ENCODE data around the gene SPTBN4.

The SPTBN4 gene

DNA sequence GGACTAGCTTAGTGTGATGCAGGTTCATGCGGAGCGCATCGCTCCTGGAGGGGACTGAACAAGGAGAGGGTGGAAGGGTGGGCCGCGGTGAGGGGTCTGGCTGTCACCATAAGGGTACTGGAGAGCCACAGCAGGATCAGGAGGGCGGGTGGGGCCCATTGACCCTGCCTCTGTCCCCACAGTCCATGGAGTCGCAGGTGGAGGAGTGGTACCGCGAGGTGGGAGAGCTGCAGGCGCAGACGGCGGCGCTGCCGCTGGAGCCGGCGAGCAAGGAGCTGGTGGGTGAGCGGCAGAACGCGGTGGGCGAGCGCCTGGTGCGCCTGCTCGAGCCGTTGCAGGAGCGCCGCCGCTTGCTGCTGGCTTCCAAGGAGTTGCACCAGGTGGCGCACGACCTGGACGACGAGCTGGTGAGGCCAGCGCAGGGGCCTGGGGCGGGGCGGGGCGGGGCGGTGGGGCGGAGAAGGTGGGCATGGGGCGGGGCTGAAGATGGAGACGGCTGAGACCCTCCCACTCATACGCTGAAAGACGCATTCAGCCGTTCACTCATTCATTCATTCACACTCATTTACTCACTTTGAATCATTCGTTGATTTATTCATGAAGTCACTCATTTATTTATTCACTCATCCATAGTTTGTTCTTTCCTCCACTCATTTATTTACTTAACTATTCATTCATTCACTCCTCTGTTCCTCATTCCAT is 82.4 kb downstream of the SPTBN4 start:
- TF ChIP-seq, protein P1, sequence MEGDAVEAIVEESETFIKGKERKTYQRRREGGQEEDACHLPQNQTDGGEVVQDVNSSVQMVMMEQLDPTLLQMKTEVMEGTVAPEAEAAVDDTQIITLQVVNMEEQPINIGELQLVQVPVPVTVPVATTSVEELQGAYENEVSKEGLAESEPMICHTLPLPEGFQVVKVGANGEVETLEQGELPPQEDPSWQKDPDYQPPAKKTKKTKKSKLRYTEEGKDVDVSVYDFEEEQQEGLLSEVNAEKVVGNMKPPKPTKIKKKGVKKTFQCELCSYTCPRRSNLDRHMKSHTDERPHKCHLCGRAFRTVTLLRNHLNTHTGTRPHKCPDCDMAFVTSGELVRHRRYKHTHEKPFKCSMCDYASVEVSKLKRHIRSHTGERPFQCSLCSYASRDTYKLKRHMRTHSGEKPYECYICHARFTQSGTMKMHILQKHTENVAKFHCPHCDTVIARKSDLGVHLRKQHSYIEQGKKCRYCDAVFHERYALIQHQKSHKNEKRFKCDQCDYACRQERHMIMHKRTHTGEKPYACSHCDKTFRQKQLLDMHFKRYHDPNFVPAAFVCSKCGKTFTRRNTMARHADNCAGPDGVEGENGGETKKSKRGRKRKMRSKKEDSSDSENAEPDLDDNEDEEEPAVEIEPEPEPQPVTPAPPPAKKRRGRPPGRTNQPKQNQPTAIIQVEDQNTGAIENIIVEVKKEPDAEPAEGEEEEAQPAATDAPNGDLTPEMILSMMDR (IDR thresholded peaks at IDR 0.05; ENCODE audit: low read depth, low read length, missing control alignments) = peak; percentile 43
- peak; percentile 8 for DNase-seq (ENCODE audit: low read depth)
- no peak overlapping the region for H3K4me3 ChIP-seq (ENCODE audit: low read depth, low read length)
- in situ Hi-C loops (cut with HindIII; ENCODE audit: low sequenced_read_pairs) = no loop called here

DNA sequence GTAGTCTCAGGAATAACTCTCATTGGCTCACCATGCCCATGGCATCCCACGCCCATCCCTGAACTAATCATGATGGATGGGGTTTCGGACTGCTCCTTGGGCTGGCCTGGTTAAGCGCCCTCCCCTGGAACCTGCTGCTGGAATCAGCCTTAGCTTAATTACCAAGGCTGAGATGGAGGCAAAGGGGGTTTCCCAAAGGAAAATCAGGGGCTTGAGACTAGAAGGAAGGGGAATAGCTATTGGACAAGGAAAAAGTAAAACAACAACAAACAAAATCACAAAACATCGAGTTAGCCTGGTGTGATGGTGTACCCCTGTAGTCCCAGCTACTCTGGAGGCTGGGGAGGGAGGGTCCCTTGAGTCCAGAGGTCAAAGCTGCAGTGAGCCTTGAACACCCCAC is 84.2 kb downstream of the SPTBN4 start:
- DNase-seq (ENCODE audit: low read depth) = no peak
- TF ChIP-seq, protein P1 (IDR thresholded peaks at IDR 0.05; ENCODE audit: low read depth, low read length, missing control alignments) = no peak
- no peak overlapping the region for H3K4me3 ChIP-seq (ENCODE audit: low read depth, low read length)
- in situ Hi-C loops (cut with HindIII; ENCODE audit: low sequenced_read_pairs) = loop anchor here (5.0 to 10.0 kb wide), 3 partner anchors 64 to 106 kb away; partner anchors contain the start of gene SERTAD3

DNA sequence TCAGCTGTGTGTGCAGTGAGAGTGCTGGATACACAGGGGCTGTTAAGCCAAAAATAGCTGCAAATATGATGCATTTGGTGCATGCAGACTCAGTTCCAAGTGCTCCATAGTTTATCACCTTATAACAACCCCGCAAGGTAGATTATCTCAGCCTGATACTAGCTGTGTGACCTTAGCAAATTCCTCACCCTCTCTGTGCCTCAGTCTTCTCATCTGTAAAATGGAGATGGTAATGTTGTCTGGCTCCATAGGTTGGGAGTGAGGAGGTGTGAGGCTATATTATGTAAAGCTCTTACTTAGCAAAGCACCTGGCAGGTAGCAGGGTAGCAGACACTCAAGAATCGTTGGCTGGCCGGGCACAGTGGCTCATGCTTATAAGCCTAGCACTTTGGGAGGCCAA is 86.0 kb downstream of the SPTBN4 start:
- TF ChIP-seq, protein P1 (IDR thresholded peaks at IDR 0.05; ENCODE audit: low read depth, low read length, missing control alignments) = no peak
- no peak overlapping the region for H3K4me3 ChIP-seq (ENCODE audit: low read depth, low read length)
- no peak for DNase-seq (ENCODE audit: low read depth)
- in situ Hi-C loops (cut with HindIII; ENCODE audit: low sequenced_read_pairs) = loop anchor here (5.0 to 10.0 kb wide), 3 partner anchors 62 to 108 kb away; partner anchors contain the start of gene SERTAD3

DNA sequence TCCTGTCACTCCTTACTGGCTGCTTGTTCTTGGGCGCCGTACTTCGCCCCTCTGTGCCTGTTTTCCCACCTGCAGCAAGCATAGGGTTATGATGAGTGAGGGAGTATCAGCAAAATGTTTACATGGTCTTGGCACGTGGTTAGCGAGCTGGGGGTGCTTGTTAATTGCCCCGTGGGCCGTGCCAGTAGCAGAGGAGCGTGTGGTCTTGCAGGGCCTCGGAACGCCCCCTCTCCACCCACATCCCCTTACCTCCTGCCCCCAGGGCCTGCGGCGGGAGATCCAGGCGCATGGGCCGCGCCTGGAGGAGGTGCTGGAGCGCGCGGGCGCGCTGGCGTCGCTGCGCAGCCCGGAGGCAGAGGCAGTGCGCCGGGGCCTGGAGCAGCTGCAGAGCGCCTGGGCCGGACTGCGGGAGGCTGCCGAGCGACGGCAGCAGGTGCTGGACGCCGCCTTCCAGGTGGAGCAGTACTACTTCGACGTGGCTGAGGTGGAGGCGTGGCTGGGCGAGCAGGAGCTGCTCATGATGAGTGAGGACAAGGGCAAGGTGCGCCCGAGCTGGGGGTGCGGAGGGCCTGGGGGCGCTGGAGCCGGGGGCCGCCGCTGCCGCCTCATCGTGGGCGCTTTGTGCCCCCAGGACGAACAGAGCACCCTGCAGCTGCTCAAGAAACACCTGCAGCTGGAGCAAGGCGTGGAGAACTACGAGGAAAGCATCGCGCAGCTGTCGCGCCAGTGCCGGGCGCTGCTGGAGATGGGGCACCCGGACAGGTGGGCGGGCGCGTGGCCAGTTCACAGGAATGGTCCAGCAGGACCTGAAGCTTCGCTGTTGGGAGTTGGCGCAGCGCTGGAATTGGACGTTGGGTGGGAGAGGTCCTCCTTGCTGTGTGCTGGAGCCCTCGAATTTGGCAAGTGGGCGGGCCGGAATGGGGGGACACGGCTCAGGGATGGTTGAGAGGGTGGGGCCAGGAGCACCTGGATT is 87.4 kb downstream of the SPTBN4 start:
- no peak for DNase-seq (ENCODE audit: low read depth)
- in situ Hi-C loops (cut with HindIII; ENCODE audit: low sequenced_read_pairs) = loop anchor here (5.0 to 10.0 kb wide), 3 partner anchors 61 to 109 kb away; partner anchors contain the start of gene SERTAD3
- TF ChIP-seq, protein P1 (IDR thresholded peaks at IDR 0.05; ENCODE audit: low read depth, low read length, missing control alignments) = no peak
- no peak overlapping the region for H3K4me3 ChIP-seq (ENCODE audit: low read depth, low read length)

DNA sequence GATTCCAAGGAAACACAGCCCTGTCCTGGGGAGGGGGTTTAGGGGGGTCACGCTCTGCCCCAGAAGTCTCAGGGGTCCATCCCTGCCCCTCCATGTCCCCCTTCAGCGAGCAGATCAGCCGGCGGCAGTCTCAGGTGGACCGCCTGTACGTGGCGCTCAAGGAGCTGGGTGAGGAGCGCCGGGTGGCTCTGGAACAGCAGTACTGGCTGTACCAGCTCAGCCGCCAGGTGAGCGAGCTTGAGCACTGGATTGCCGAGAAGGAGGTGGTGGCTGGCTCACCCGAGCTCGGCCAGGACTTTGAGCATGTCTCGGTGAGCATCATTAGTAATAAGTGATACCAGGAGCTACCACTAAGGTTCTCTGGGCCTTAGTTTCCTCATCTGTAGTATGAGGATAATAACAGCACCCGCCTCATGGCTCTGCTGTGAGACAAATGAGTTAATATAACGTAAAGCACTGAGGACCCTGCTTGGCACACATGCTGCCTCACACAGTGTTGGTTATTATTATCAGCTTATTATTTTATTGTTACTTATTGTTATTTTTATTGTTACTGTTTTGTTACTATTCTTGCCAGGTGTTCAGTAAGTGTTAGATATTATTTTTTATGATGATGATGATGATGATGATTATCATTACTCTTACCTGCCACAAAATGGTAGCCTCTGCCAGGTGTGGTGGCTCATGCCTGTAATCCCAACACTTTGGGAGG is 89.3 kb downstream of the SPTBN4 start:
- H3K4me3 ChIP-seq (ENCODE audit: low read depth, low read length) = no peak overlapping the region
- DNase-seq (ENCODE audit: low read depth) = no peak
- in situ Hi-C loops (cut with HindIII; ENCODE audit: low sequenced_read_pairs) = loop anchor here (10.0 kb wide), 2 partner anchors 59 to 111 kb away; partner anchors contain the start of gene SERTAD3
- TF ChIP-seq, protein P1 (IDR thresholded peaks at IDR 0.05; ENCODE audit: low read depth, low read length, missing control alignments) = no peak

Data from astrocyte of the cerebellum (primary cell).